Smooth muscle cell (in vitro differentiated cells): ENCODE measurements around the gene OPN3. TPM values are rescaled to one million over a fixed set of nuclear protein-coding genes. Genes with fewer than 3 reads are reported as not detected.

Source experiments
- DNase-seq: peaks from one replicate; lab custom pipeline; 2025; ENCODE audit not compliant: unreplicated experiment; lab: John Stamatoyannopoulos, UW
- H2AFZ ChIP-seq: fragments of 200-600 bp; sonication (generic); 2 replicates; pipeline ENCODE4 v1.6.0; 2016; ENCODE audit warnings: antibody characterized with exemption, low read depth, mild to moderate bottlenecking
- H3F3A ChIP-seq: fragments of 200-600 bp; sonication (generic); 2 replicates; pipeline ENCODE4 v1.6.0; 2017; ENCODE audit warnings: antibody characterized with exemption, low read depth
- H3K27ac ChIP-seq: fragments of 200-600 bp; sonication (generic); 2 replicates; pipeline ENCODE4 v1.5.1; 2016; ENCODE audit warnings: low read depth, mild to moderate bottlenecking
- H3K27me3 ChIP-seq: fragments of 200-600 bp; sonication (generic); 2 replicates; pipeline ENCODE4 v1.6.1; 2016; ENCODE audit warnings: low read depth, mild to moderate bottlenecking
- H3K36me3 ChIP-seq: fragments of 200-600 bp; sonication (generic); 2 replicates; pipeline ENCODE4 v1.5.1; 2016; ENCODE audit warnings: low read depth
- H3K4me1 ChIP-seq: fragments of 200-600 bp; sonication (generic); 2 replicates; pipeline ENCODE4 v1.5.1; 2016; ENCODE audit warnings: low read depth
- H3K4me2 ChIP-seq: fragments of 200-600 bp; sonication (generic); 2 replicates; pipeline ENCODE4 v1.6.0; 2016; ENCODE audit warnings: mild to moderate bottlenecking
- H3K4me3 ChIP-seq: fragments of 200-600 bp; sonication (generic); 2 replicates; pipeline ENCODE4 v1.5.1; 2016; ENCODE audit warnings: mild to moderate bottlenecking
- H3K79me2 ChIP-seq: fragments of 200-600 bp; sonication (generic); 2 replicates; pipeline ENCODE4 v1.6.0; 2016; ENCODE audit warnings: low read depth, mild to moderate bottlenecking
- H3K9ac ChIP-seq: fragments of 200-600 bp; sonication (generic); 2 replicates; pipeline ENCODE4 v1.6.0; 2016; ENCODE audit warnings: low read depth
- H3K9me3 ChIP-seq: fragments of 200-600 bp; sonication (generic); replicated peaks from 2 replicates; pipeline ENCODE4 v1.5.1; 2016; ENCODE audit warnings: low read depth
- H4K20me1 ChIP-seq: fragments of 200-600 bp; sonication (generic); 2 replicates; pipeline ENCODE4 v1.6.0; 2016; ENCODE audit warnings: low read depth
- CTCF ChIP-seq: fragments of 200-600 bp; sonication (generic); IDR thresholded peaks from 2 replicates; pipeline ENCODE4 v1.5.1; 2017; ENCODE audit warnings: borderline replicate concordance, mild to moderate bottlenecking, antibody characterized with exemption; ENCODE audit not compliant: insufficient read depth, poor library complexity, severe bottlenecking
- WGBS: methylation state at CpG from one replicate; pipeline ENCODE4 v1.1.7; 2016; ENCODE audit warnings: low lambda C conversion rate; 5-methylcytosine and 5-hydroxymethylcytosine counted together
- polyA plus RNA-seq: library from polyadenylated mRNA; unstranded; fragments of >200 nt; fragmentation: Nextera tagmentation; extraction: Ambion mirVana; gene quantifications from 2 replicates; pipeline ENCODE4 v1.2.1, GENCODE V29; 2016
- total RNA-seq: library from RNA; depleted of rRNA; stranded (reverse); fragments of >200 nt; gene quantifications from 2 replicates; pipeline ENCODE4 v1.2.3, GENCODE V29; 2014

The OPN3 gene
- total and polyA plus RNA-seq, 2 experiments from 2014 or later: 24.8 to 33.0 TPM

GRCh38 chr1:241648159-241648558 is 8.0 kb upstream of the OPN3 start:
- Histone ChIP-seq H3K27ac (no peak overlapping the region), H3K9ac (no peak overlapping the region), H3K27me3 (no peaks in the 10 kb centered on the region), H3K36me3 (no peaks in the 10 kb centered on the region), H3K4me3 (no peak overlapping the region), H3F3A (no peaks in the 10 kb centered on the region), H3K9me3 (no peaks in the 10 kb centered on the region), H4K20me1 (no peaks in the 10 kb centered on the region), H3K4me2 (no peak overlapping the region), H3K4me1 (no peaks in the 10 kb centered on the region), H2AFZ (no peak overlapping the region), H3K79me2 (no peaks in the 10 kb centered on the region)
- no peak for DNase-seq
- 95% methylated on average over 1 of the region's 1 CpG for WGBS
- TF ChIP-seq CTCF: no peak

- TF ChIP-seq CTCF: no peak
- Histone ChIP-seq H4K20me1 (no peaks in the 10 kb centered on the region), H3K36me3 (no peaks in the 10 kb centered on the region), H3K79me2 (no peaks in the 10 kb centered on the region), H3F3A (no peaks in the 10 kb centered on the region), H2AFZ (no peak overlapping the region), H3K27ac (no peak overlapping the region), H3K4me1 (no peaks in the 10 kb centered on the region), H3K9ac (no peak overlapping the region), H3K9me3 (no peaks in the 10 kb centered on the region), H3K4me2 (no peak overlapping the region), H3K27me3 (no peaks in the 10 kb centered on the region), H3K4me3 (no peak overlapping the region)
- DNase-seq: no peak
- WGBS: 78% methylated on average over 1 of the region's 1 CpG
Measured at GRCh38 chr1:241647658-241648057, 7.5 kb upstream of the OPN3 start.

- DNase-seq: no peak
- peak overlapping the region; percentile 4 for H2AFZ ChIP-seq
- H3K9me3 ChIP-seq: no peaks in the 10 kb centered on the region
- H3K27ac ChIP-seq: no peak overlapping the region
- H3K4me2 ChIP-seq: no peak overlapping the region
- no peaks in the 10 kb centered on the region for H3K79me2 ChIP-seq
- TF ChIP-seq CTCF: no peak
- H4K20me1 ChIP-seq: no peaks in the 10 kb centered on the region
- WGBS: 59% methylated on average over 7 of the region's 7 CpGs
- H3K4me1 ChIP-seq: no peaks in the 10 kb centered on the region
- no peaks in the 10 kb centered on the region for H3K27me3 ChIP-seq
- H3K9ac ChIP-seq: no peak overlapping the region
- H3K4me3 ChIP-seq: no peak overlapping the region
- no peaks in the 10 kb centered on the region for H3K36me3 ChIP-seq
- H3F3A ChIP-seq: no peaks in the 10 kb centered on the region
Measured at GRCh38 chr1:241646201-241646600, 6.0 kb upstream of the OPN3 start.

- 81% methylated on average over 4 of the region's 4 CpGs for WGBS
- Histone ChIP-seq H3K9ac (no peak overlapping the region), H3K36me3 (no peaks in the 10 kb centered on the region), H3K4me2 (no peak overlapping the region), H4K20me1 (no peaks in the 10 kb centered on the region), H3K27ac (no peak overlapping the region), H3K4me1 (no peaks in the 10 kb centered on the region), H3K9me3 (no peaks in the 10 kb centered on the region), H3K79me2 (no peaks in the 10 kb centered on the region), H3K4me3 (no peak overlapping the region), H3F3A (peaks cover 6% of the 10 kb centered on the region), H3K27me3 (no peaks in the 10 kb centered on the region), H2AFZ (no peak overlapping the region)
- no peak for TF ChIP-seq CTCF
- DNase-seq: no peak
Measured at GRCh38 chr1:241645199-241645598, 5.0 kb upstream of the OPN3 start.
